ENCODE data around the gene AGAP1. TPM values are rescaled to one million over a fixed set of nuclear protein-coding genes. Genes with fewer than 3 reads are reported as not detected.

AGAP1 gene
- polyA plus RNA-seq, 2 of the 4 experiments (the other 2 are of a cell fraction) = 20.2 to 21.9 TPM

DNA sequence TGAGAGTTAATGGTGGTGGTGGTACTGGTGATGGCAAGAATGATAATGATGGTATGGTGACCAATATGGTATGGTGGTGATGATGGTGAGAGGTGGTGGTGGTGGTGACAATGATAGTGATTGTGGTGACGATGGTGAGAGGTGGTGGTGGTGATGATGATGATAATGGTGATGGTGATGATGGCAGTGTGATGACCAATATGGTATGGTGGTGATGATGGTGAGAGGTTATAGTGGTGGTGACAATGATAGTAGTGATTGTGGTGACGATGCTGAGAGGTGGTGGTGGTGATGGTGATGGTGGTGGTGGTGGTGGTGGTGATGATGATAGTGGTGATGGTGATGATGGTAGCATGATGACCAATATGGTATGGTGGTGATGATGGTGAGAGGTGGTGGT, 505.2 kb downstream of the AGAP1 start:
- Histone ChIP-seq H3K27ac (no peak overlapping the region), H3K9me3 (no peaks in the 10 kb centered on the region), H3K4me1 (no peaks in the 10 kb centered on the region), H3K4me2 (no peak overlapping the region), H3K4me3 (no peak overlapping the region)
- DNase-seq (ENCODE audit: low read depth in 1 of 2, low spot score in 1 of 2) (no peak), ATAC-seq (no peak), FAIRE-seq (no peak)
- WGBS (ENCODE audit: missing lambda C conversion rate) = 89% methylated on average over 2 of the region's 2 CpGs
- POLR2A ChIA-PET = no interaction called here
- CTCF ChIA-PET = no interaction called here
- TF ChIP-seq RNF2 (IDR thresholded peaks at IDR 0.05; ENCODE audit: borderline replicate concordance, low read depth) = no peak
- TF ChIP-seq KDM5A (IDR thresholded peaks at IDR 0.05) = no peak
- TF ChIP-seq FOXS1 (CRISPR knock-in tag; IDR thresholded peaks at IDR 0.05) = no peak
- no peak for TF ChIP-seq MYC (IDR thresholded peaks at IDR 0.05; ENCODE audit: borderline replicate concordance, low read length)
- TF ChIP-seq HDAC2 (IDR thresholded peaks at IDR 0.05) = no peak
- no peak for TF ChIP-seq E2F6 (IDR thresholded peaks at IDR 0.05; ENCODE audit: borderline replicate concordance, low read depth)
- no peak for TF ChIP-seq RCOR1 (IDR thresholded peaks at IDR 0.05; ENCODE audit: low read depth, low read length)
- no peak for TF ChIP-seq CHD2 (IDR thresholded peaks at IDR 0.05; ENCODE audit: low read length, partially characterized antibody)
- no peak for TF ChIP-seq ESRRA (IDR thresholded peaks at IDR 0.05; ENCODE audit: borderline replicate concordance, low read length)
- no peak for TF ChIP-seq NPAS2 (CRISPR knock-in tag; IDR thresholded peaks at IDR 0.05; ENCODE audit: borderline replicate concordance)
- TF ChIP-seq, protein P1, sequence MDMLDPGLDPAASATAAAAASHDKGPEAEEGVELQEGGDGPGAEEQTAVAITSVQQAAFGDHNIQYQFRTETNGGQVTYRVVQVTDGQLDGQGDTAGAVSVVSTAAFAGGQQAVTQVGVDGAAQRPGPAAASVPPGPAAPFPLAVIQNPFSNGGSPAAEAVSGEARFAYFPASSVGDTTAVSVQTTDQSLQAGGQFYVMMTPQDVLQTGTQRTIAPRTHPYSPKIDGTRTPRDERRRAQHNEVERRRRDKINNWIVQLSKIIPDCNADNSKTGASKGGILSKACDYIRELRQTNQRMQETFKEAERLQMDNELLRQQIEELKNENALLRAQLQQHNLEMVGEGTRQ (IDR thresholded peaks at IDR 0.05) = no peak
- no peak for TF ChIP-seq MAZ (IDR thresholded peaks at IDR 0.05; ENCODE audit: borderline replicate concordance, low read depth, low read length)
- TF ChIP-seq, protein P2, sequence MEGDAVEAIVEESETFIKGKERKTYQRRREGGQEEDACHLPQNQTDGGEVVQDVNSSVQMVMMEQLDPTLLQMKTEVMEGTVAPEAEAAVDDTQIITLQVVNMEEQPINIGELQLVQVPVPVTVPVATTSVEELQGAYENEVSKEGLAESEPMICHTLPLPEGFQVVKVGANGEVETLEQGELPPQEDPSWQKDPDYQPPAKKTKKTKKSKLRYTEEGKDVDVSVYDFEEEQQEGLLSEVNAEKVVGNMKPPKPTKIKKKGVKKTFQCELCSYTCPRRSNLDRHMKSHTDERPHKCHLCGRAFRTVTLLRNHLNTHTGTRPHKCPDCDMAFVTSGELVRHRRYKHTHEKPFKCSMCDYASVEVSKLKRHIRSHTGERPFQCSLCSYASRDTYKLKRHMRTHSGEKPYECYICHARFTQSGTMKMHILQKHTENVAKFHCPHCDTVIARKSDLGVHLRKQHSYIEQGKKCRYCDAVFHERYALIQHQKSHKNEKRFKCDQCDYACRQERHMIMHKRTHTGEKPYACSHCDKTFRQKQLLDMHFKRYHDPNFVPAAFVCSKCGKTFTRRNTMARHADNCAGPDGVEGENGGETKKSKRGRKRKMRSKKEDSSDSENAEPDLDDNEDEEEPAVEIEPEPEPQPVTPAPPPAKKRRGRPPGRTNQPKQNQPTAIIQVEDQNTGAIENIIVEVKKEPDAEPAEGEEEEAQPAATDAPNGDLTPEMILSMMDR (IDR thresholded peaks at IDR 0.05) = no peak
- TF ChIP-seq CBX8 (IDR thresholded peaks at IDR 0.05) = no peak
- no peak for TF ChIP-seq CEBPB (IDR thresholded peaks at IDR 0.05)
- no peak for TF ChIP-seq ZFP36 (IDR thresholded peaks at IDR 0.05; ENCODE audit: borderline replicate concordance, partially characterized antibody)
- TF ChIP-seq, protein P3, sequence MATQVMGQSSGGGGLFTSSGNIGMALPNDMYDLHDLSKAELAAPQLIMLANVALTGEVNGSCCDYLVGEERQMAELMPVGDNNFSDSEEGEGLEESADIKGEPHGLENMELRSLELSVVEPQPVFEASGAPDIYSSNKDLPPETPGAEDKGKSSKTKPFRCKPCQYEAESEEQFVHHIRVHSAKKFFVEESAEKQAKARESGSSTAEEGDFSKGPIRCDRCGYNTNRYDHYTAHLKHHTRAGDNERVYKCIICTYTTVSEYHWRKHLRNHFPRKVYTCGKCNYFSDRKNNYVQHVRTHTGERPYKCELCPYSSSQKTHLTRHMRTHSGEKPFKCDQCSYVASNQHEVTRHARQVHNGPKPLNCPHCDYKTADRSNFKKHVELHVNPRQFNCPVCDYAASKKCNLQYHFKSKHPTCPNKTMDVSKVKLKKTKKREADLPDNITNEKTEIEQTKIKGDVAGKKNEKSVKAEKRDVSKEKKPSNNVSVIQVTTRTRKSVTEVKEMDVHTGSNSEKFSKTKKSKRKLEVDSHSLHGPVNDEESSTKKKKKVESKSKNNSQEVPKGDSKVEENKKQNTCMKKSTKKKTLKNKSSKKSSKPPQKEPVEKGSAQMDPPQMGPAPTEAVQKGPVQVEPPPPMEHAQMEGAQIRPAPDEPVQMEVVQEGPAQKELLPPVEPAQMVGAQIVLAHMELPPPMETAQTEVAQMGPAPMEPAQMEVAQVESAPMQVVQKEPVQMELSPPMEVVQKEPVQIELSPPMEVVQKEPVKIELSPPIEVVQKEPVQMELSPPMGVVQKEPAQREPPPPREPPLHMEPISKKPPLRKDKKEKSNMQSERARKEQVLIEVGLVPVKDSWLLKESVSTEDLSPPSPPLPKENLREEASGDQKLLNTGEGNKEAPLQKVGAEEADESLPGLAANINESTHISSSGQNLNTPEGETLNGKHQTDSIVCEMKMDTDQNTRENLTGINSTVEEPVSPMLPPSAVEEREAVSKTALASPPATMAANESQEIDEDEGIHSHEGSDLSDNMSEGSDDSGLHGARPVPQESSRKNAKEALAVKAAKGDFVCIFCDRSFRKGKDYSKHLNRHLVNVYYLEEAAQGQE (IDR thresholded peaks at IDR 0.05) = no peak
- no peak for TF ChIP-seq RFX5 (IDR thresholded peaks at IDR 0.05)
- no peak for TF ChIP-seq HES2 (IDR thresholded peaks at IDR 0.05)

DNA sequence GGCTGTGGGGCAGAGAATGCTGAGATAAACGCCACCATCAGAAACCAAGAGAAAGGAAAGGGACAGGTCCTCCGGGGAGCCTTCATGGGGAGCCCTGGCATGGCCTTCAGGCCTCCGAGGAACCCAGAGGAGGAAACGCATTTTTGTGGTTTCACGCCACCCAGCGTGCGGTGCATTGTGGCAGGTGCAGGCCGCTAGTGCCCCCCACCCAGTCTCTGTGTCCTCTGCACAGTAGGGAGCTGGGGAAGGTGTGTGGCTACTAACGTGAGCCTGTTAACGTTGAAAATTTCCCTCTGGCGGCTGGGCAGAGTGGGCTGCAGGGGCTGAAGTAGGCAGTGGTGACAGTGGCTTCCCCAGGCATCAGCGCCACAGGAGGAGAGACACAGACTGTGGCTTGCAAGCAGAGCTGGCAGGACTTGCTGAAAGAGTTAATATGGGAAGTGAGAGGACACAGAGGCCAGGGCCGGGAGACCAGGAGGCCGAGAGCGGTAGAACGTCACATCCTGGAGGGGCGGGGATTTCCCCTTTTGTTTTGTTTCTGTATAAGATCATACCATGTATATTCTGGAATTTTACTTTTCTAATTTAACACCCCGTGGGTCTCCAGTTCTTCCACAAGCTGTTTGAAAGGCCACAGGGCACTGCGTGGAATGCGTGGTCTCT, 507.5 kb downstream of the AGAP1 start:
- TF ChIP-seq, protein P4, sequence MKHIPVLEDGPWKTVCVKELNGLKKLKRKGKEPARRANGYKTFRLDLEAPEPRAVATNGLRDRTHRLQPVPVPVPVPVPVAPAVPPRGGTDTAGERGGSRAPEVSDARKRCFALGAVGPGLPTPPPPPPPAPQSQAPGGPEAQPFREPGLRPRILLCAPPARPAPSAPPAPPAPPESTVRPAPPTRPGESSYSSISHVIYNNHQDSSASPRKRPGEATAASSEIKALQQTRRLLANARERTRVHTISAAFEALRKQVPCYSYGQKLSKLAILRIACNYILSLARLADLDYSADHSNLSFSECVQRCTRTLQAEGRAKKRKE (CRISPR knock-in tag; IDR thresholded peaks at IDR 0.05; ENCODE audit: low read depth) = no peak
- TF ChIP-seq FOXS1 (CRISPR knock-in tag; IDR thresholded peaks at IDR 0.05) = no peak
- TF ChIP-seq CBX2 (IDR thresholded peaks at IDR 0.05; ENCODE audit: borderline replicate concordance, low read depth) = no peak
- TF ChIP-seq SMC3 (IDR thresholded peaks at IDR 0.05) = no peak
- no peak for TF ChIP-seq NR3C1 (IDR thresholded peaks at IDR 0.05)
- no peak for TF ChIP-seq HOXB5 (CRISPR knock-in tag; IDR thresholded peaks at IDR 0.05)
- TF ChIP-seq FOSB (CRISPR knock-in tag; IDR thresholded peaks at IDR 0.05) = no peak
- TF ChIP-seq CHD2 (IDR thresholded peaks at IDR 0.05; ENCODE audit: low read length, partially characterized antibody) = no peak
- Histone ChIP-seq H3K4me3 (no peak overlapping the region), H3K27ac (no peak overlapping the region), H3K9me3 (no peaks in the 10 kb centered on the region), H3K4me2 (no peak overlapping the region), H3K4me1 (no peaks in the 10 kb centered on the region)
- ChIA-PET POLR2A (no interaction called here), CTCF (no interaction called here)
- DNase-seq (ENCODE audit: low read depth in 1 of 2, low spot score in 1 of 2) (no peak), ATAC-seq (no peak), FAIRE-seq (no peak)
- 89% methylated on average over 20 of the region's 20 CpGs for WGBS (ENCODE audit: missing lambda C conversion rate)

All from A549 (cell line).